WI38 (cell line): ENCODE results near the gene NRP2.

Experiments
- H3K4me3 ChIP-seq: 2 replicates; pipeline ENCODE4 v1.5.1; 2011; ENCODE audit warnings: low read depth, mild to moderate bottlenecking, control low read depth, low read length
- CTCF ChIP-seq: IDR thresholded peaks from 2 replicates; pipeline ENCODE4 v1.5.1; 2012; ENCODE audit warnings: low read depth, mild to moderate bottlenecking, control low read depth, low read length

The NRP2 gene

GRCh38 chr2:205687641-205687956 is 5.3 kb downstream of the NRP2 start:
- H3K4me3 ChIP-seq: no peak overlapping the region
- no peak for TF ChIP-seq CTCF

GRCh38 chr2:205688417-205689200 is 6.3 kb downstream of the NRP2 start:
- H3K4me3 ChIP-seq: no peak overlapping the region
- no peak for TF ChIP-seq CTCF

GRCh38 chr2:205689820-205690219 is 7.5 kb downstream of the NRP2 start:
- no peak overlapping the region for H3K4me3 ChIP-seq
- TF ChIP-seq CTCF: no peak

GRCh38 chr2:205692104-205692503 is 9.8 kb downstream of the NRP2 start:
- peak overlapping the region; percentile 15; the same call in 1 of the 2 replicates for H3K4me3 ChIP-seq
- no peak for TF ChIP-seq CTCF

GRCh38 chr2:205694256-205694655 is 12.0 kb downstream of the NRP2 start:
- TF ChIP-seq CTCF: no peak
- no peak overlapping the region for H3K4me3 ChIP-seq

GRCh38 chr2:205695460-205695991 is 13.2 kb downstream of the NRP2 start:
- no peak overlapping the region for H3K4me3 ChIP-seq
- TF ChIP-seq CTCF: no peak

GRCh38 chr2:205696331-205696926 is 14.1 kb downstream of the NRP2 start:
- TF ChIP-seq CTCF: no peak
- H3K4me3 ChIP-seq: no peak overlapping the region
